Measurements from ENCODE around the gene ADAD2.

The ADAD2 gene

DNA sequence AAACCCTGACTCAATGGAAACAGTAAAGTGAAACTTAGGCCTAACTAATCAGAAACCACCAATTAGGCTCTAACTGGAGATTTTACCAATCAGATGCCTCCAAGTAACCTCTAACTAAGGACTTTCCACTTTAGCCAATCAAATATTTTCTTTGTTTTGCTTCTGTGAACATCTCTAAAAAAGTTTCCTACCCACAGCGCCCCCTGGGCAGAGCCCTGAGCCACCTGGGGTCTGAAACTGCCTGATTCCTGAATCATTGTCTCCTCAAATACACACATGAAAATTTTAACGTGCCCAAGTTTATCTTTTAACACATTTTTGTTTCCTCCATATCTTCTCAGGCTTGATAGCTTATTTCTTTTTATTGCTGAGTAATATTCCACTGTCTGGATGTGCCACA lies 19.0 kb downstream of the ADAD2 start:
- Histone ChIP-seq H3K27me3 (replicated peaks; ENCODE audit: insufficient read depth, low read length) (peaks cover 11% of the 10 kb centered on the region; the same call in 1 of the 2 replicates), H3K4me1 (ENCODE audit: low read length) (no peaks in the 10 kb centered on the region), H3K4me2 (ENCODE audit: low read depth, low read length) (no peak overlapping the region), H3K9me3 (replicated peaks; ENCODE audit: insufficient read depth, low read length) (no peaks in the 10 kb centered on the region), H3F3A (ENCODE audit: insufficient read depth, low read length) (no peaks in the 10 kb centered on the region), H3K9ac (ENCODE audit: low read length) (no peak overlapping the region), H3K4me3 (ENCODE audit: low read length) (no peak overlapping the region), H3K9me2 (replicated peaks; ENCODE audit: insufficient read depth, low read length) (no peaks in the 10 kb centered on the region), H2AFZ (ENCODE audit: low read length) (no peak overlapping the region), H3K27ac (ENCODE audit: low read length) (no peak overlapping the region), H3K36me3 (replicated peaks; ENCODE audit: insufficient read depth, low read length) (no peaks in the 10 kb centered on the region), H4K20me1 (ENCODE audit: insufficient read depth, low read length) (no peaks in the 10 kb centered on the region), H3K79me2 (ENCODE audit: low read length) (no peaks in the 10 kb centered on the region)
- TF ChIP-seq EZH2phosphoT487 (IDR thresholded peaks at IDR 0.05; ENCODE audit: low read length): no peak
- TF ChIP-seq CTCF (IDR thresholded peaks at IDR 0.05; ENCODE audit: low read length): no peak
- no peak for TF ChIP-seq EZH2 (optimal IDR thresholded peaks at IDR 0.05; ENCODE audit: low read depth, low read length)
- DNase-seq: no peak

DNA sequence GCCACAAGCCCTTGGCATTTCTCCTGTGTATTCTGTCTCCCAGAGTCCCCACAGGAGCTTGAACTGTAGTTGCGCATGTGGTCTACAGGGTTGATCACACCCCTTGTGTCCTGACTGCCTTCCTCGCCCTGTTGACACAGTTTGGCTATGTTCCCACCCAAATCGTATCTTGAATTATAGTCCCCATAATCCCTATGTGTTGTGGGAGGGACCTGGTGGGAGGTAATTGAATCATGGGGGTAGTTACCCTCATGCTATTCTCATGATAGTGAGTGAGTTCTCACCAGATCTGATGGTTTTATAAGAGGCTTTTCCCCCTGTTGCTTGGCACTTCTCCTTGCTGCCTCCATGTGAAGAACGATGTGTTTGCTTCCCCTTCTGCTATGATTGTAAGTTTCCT lies 21.2 kb downstream of the ADAD2 start:
- no peaks in the 10 kb centered on the region for H3K9me2 ChIP-seq (replicated peaks; ENCODE audit: insufficient read depth, low read length)
- H4K20me1 ChIP-seq (ENCODE audit: insufficient read depth, low read length): no peaks in the 10 kb centered on the region
- TF ChIP-seq CTCF (IDR thresholded peaks at IDR 0.05; ENCODE audit: low read length) (no peak), EZH2phosphoT487 (IDR thresholded peaks at IDR 0.05; ENCODE audit: low read length) (no peak), EZH2 (optimal IDR thresholded peaks at IDR 0.05; ENCODE audit: low read depth, low read length) (no peak)
- no peaks in the 10 kb centered on the region for H3K79me2 ChIP-seq (ENCODE audit: low read length)
- no peak for DNase-seq
- H3K4me2 ChIP-seq (ENCODE audit: low read depth, low read length): no peak overlapping the region
- no peaks in the 10 kb centered on the region for H3F3A ChIP-seq (ENCODE audit: insufficient read depth, low read length)
- H3K4me3 ChIP-seq (ENCODE audit: low read length): no peak overlapping the region
- no peaks in the 10 kb centered on the region for H3K36me3 ChIP-seq (replicated peaks; ENCODE audit: insufficient read depth, low read length)
- H3K9ac ChIP-seq (ENCODE audit: low read length): no peak overlapping the region
- H3K9me3 ChIP-seq (replicated peaks; ENCODE audit: insufficient read depth, low read length): no peaks in the 10 kb centered on the region
- H3K4me1 ChIP-seq (ENCODE audit: low read length): no peaks in the 10 kb centered on the region
- no peak overlapping the region for H3K27ac ChIP-seq (ENCODE audit: low read length)
- peaks cover 4% of the 10 kb centered on the region; the same call in 1 of the 2 replicates for H3K27me3 ChIP-seq (replicated peaks; ENCODE audit: insufficient read depth, low read length)
- no peak overlapping the region for H2AFZ ChIP-seq (ENCODE audit: low read length)

GRCh38 chr16:84212631-84213030 lies 21.7 kb downstream of the ADAD2 start:
- TF ChIP-seq CTCF (IDR thresholded peaks at IDR 0.05; ENCODE audit: low read length): no peak
- no peaks in the 10 kb centered on the region for H3K9me2 ChIP-seq (replicated peaks; ENCODE audit: insufficient read depth, low read length)
- no peak overlapping the region for H2AFZ ChIP-seq (ENCODE audit: low read length)
- no peaks in the 10 kb centered on the region for H3K9me3 ChIP-seq (replicated peaks; ENCODE audit: insufficient read depth, low read length)
- no peaks in the 10 kb centered on the region for H3K4me1 ChIP-seq (ENCODE audit: low read length)
- no peak overlapping the region for H3K4me2 ChIP-seq (ENCODE audit: low read depth, low read length)
- H3K9ac ChIP-seq (ENCODE audit: low read length): no peak overlapping the region
- no peak overlapping the region for H3K27ac ChIP-seq (ENCODE audit: low read length)
- H3F3A ChIP-seq (ENCODE audit: insufficient read depth, low read length): no peaks in the 10 kb centered on the region
- no peak for DNase-seq
- H3K36me3 ChIP-seq (replicated peaks; ENCODE audit: insufficient read depth, low read length): no peaks in the 10 kb centered on the region
- no peak overlapping the region for H3K4me3 ChIP-seq (ENCODE audit: low read length)
- no peaks in the 10 kb centered on the region for H4K20me1 ChIP-seq (ENCODE audit: insufficient read depth, low read length)
- peaks cover 7% of the 10 kb centered on the region; the same call in 1 of the 2 replicates for H3K27me3 ChIP-seq (replicated peaks; ENCODE audit: insufficient read depth, low read length)
- no peaks in the 10 kb centered on the region for H3K79me2 ChIP-seq (ENCODE audit: low read length)

Measured in MM.1S (cell line).